Subcutaneous abdominal adipose tissue (tissue), 5 donors: ENCODE data around the gene TNIK.
"Not testable (repeated sequence)": the region's sequence is repeated elsewhere in the genome, so short reads cannot be mapped to it uniquely, and the experiment has no call there.

Source experiments
- H3K27ac ChIP-seq: one replicate; pipeline ENCODE4 v1.7.0; 2013; ENCODE audit warnings: low read depth, mild to moderate bottlenecking, inconsistent platforms, low read length, moderate library complexity
- H3K27me3 ChIP-seq, 5 donors: one replicate each; pipeline ENCODE4 v1.7.0; 2013; ENCODE audit warnings: low read length in 5 of 5, inconsistent platforms in 1 of 5; ENCODE audit not compliant: control insufficient read depth in 5 of 5, insufficient read depth in 4 of 5
- H3K36me3 ChIP-seq, 5 donors: one replicate each; pipeline ENCODE4 v1.7.0; 2013; ENCODE audit warnings: low read length in 5 of 5; ENCODE audit not compliant: control insufficient read depth in 5 of 5, insufficient read depth in 5 of 5
- H3K4me1 ChIP-seq, 5 donors: one replicate each; pipeline ENCODE4 v1.7.0; 2013; ENCODE audit warnings: low read length in 5 of 5, mild to moderate bottlenecking in 3 of 5, moderate library complexity in 1 of 5; ENCODE audit not compliant: control insufficient read depth in 5 of 5, insufficient read depth in 5 of 5
- H3K4me3 ChIP-seq, 5 donors: one replicate each; pipeline ENCODE4 v1.7.0; 2013; ENCODE audit warnings: low read length in 5 of 5, low read depth in 1 of 5
- H3K9ac ChIP-seq, 5 donors: one replicate each; pipeline ENCODE4 v1.7.0; 2013; ENCODE audit warnings: low read length in 5 of 5, mild to moderate bottlenecking in 4 of 5, moderate library complexity in 3 of 5
- H3K9me3 ChIP-seq, 5 donors: one replicate each; pipeline ENCODE4 v1.7.0; 2013; ENCODE audit warnings: low read length in 5 of 5; ENCODE audit not compliant: control insufficient read depth in 5 of 5
- donor health status: healthy.
- donor health status: healthy.
- donor health status: healthy.
- donor health status: healthy.
- donor health status: healthy.

The TNIK gene

DNA sequence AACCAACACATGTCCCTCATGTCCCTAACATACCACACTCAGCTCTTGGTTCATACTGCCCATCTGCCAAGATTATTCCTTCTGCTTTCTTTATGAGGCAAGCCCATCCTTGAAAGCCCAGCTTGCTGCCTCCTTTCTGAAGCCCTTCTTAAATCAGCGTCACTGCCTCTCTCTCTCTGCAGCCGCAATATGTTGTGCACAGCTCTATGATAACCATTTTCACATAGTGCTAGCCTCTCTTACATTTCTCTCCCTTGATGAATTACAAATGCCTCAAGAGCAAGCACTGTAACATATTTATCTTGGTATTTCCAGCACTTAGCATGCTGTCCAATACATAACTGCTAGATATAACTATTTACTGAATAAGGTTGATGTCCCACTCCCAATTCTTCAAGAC lies 86.5 kb downstream of the TNIK start:
- H3K9me3 ChIP-seq, result no peaks in the 10 kb centered on the region
- H3K36me3 ChIP-seq, result no peaks in the 10 kb centered on the region
- no peak overlapping the region for H3K27ac ChIP-seq
- H3K27me3 ChIP-seq, result no peaks in the 10 kb centered on the region
- H3K9ac ChIP-seq, result no peak overlapping the region
- H3K4me3 ChIP-seq, result no peak overlapping the region
- H3K4me1 ChIP-seq, result peaks cover 0 to 10% (median 0%) of the 10 kb centered on the region in 5 donors

- Histone ChIP-seq H3K4me1 (peaks cover 0 to 10% (median 0%) of the 10 kb centered on the region in 5 donors), H3K27ac (no peak overlapping the region), H3K9me3 (no peaks in the 10 kb centered on the region), H3K36me3 (no peaks in the 10 kb centered on the region), H3K4me3 (no peak overlapping the region), H3K9ac (no peak overlapping the region), H3K27me3 (no peaks in the 10 kb centered on the region)
Measured at GRCh38 chr3:171372694-171373093, 87.5 kb downstream of the TNIK start.

DNA sequence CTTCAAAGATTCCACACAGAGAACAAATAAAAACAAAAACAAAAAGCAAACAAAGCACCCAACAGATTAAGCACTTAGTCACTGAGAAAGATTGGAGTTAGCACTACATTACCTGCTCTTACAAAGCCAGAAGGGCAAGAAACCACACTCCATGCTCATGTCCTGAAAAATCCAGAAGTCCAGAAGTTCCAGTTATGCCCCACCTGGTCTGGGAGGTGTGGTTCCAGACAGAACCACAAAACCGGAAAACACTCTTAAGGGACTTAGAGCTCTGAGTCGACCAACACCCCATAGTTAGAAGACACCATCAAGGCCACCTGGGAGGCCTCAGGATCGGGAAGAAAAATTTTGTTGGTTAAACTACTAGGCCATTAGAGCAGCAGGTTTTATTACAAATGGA lies 88.9 kb downstream of the TNIK start:
- no peaks in the 10 kb centered on the region for H3K27me3 ChIP-seq
- H3K9ac ChIP-seq, result no peak overlapping the region
- no peaks in the 10 kb centered on the region for H3K36me3 ChIP-seq
- peaks cover 0 to 10% (median 0%) of the 10 kb centered on the region in 5 donors for H3K4me1 ChIP-seq
- H3K4me3 ChIP-seq, result no peak overlapping the region
- no peak overlapping the region for H3K27ac ChIP-seq
- no peaks in the 10 kb centered on the region for H3K9me3 ChIP-seq

DNA sequence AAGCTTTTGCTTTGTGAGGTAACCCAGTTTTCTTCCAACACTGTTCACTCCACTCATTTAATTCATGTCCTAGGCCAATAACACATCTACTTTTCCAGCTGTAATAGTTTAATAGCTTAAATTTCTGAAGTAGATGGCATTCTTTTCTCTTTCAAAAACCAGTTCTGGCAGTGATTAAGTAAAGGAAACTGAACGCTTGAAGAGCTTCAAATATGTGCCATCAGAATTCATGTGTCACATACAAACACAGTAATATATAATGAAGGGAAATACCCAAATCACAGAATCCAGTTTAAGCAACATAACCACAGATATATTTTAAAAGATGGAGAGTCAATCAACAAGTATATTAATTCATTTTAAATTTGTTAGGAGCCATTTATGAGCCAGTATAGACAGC lies 91.0 kb downstream of the TNIK start:
- H3K27me3 ChIP-seq, result no peaks in the 10 kb centered on the region
- no peak overlapping the region for H3K27ac ChIP-seq
- H3K4me1 ChIP-seq, result peaks cover 0 to 8% (median 0%) of the 10 kb centered on the region in 5 donors
- no peaks in the 10 kb centered on the region for H3K9me3 ChIP-seq
- no peak overlapping the region for H3K9ac ChIP-seq
- no peak overlapping the region for H3K4me3 ChIP-seq
- no peaks in the 10 kb centered on the region for H3K36me3 ChIP-seq

- not testable (repeated sequence) for H3K9me3 ChIP-seq, H3K9ac ChIP-seq, H3K27ac ChIP-seq, H3K4me3 ChIP-seq, H3K27me3 ChIP-seq, H3K36me3 ChIP-seq, H3K4me1 ChIP-seq
Measured at GRCh38 chr3:171366738-171367137, 93.5 kb downstream of the TNIK start.

- Histone ChIP-seq H3K36me3 (no peaks in the 10 kb centered on the region), H3K27ac (no peak overlapping the region), H3K27me3 (no peaks in the 10 kb centered on the region), H3K4me3 (no peak overlapping the region), H3K4me1 (no peaks in the 10 kb centered on the region), H3K9me3 (no peaks in the 10 kb centered on the region), H3K9ac (no peak overlapping the region)
Measured at GRCh38 chr3:171366043-171366442, 94.2 kb downstream of the TNIK start.

DNA sequence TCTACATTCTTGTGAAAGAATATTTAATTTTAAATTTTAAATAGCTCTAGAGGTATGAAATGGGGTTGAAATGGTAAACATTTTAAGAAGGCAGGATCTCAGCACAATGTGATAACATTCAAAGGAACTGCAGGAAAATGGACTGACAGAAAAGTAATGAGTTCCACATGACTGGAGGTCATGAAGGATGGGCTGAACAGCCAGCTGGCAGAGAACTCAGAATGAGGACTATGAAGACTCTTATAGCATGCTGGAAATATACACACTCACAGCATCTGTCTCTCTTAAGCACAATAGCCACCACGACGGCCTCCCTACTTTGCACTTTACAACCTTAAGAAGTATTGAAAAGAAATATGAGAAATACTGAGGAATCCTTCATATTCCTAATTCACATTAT lies 94.7 kb downstream of the TNIK start:
- no peak overlapping the region for H3K27ac ChIP-seq
- H3K27me3 ChIP-seq, result no peaks in the 10 kb centered on the region
- H3K36me3 ChIP-seq, result no peaks in the 10 kb centered on the region
- no peak overlapping the region for H3K9ac ChIP-seq
- no peaks in the 10 kb centered on the region for H3K9me3 ChIP-seq
- no peak overlapping the region for H3K4me3 ChIP-seq
- no peaks in the 10 kb centered on the region for H3K4me1 ChIP-seq

DNA sequence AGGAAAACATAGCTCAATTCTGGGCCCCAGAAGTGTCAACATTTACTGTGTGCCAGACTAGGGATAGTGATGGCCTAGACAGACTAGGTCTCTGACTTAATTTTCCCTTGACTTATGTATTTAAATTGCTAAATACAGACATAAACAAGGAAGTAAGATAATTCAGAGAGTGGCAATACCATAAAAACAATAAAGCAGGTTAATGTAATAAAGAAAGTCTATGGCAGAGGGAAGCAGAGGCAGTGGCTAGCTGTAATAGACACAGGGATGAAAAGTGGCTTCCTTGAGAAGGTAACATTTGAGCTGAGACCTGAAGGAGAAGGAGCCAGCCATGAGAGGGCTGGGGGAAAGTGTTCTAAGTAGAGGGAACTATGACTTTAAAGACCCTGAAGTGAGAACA lies 95.7 kb downstream of the TNIK start:
- no peak overlapping the region for H3K27ac ChIP-seq
- no peaks in the 10 kb centered on the region for H3K36me3 ChIP-seq
- H3K9ac ChIP-seq, result no peak overlapping the region
- H3K27me3 ChIP-seq, result no peaks in the 10 kb centered on the region
- H3K4me3 ChIP-seq, result no peak overlapping the region
- H3K9me3 ChIP-seq, result no peaks in the 10 kb centered on the region
- no peaks in the 10 kb centered on the region for H3K4me1 ChIP-seq

DNA sequence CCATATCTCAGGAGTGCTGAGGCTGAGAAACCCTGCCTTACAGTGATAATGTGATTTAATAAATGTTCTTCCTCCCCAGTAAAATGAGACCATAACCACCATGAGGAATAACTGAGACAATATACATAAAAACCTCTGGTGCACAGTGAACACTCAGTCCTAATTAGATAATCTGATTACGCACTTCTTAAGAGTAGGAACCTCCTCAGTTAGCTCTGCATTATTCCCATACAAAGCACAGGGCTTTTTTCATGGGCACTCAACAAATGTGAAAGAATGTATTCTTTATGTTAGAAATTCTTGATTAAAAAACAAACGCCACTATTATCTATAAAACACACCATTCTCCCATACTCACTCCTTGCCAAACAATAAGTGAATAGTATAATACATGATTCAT lies 97.0 kb downstream of the TNIK start:
- no peak overlapping the region for H3K27ac ChIP-seq
- H3K9ac ChIP-seq, result no peak overlapping the region
- H3K36me3 ChIP-seq, result no peaks in the 10 kb centered on the region

GRCh38 chr3:171362575-171362974 lies 97.6 kb downstream of the TNIK start:
- H3K36me3 ChIP-seq, result no peaks in the 10 kb centered on the region
- no peak overlapping the region for H3K9ac ChIP-seq
- no peak overlapping the region for H3K27ac ChIP-seq
- no peak overlapping the region for H3K4me3 ChIP-seq
- no peaks in the 10 kb centered on the region for H3K27me3 ChIP-seq
- H3K9me3 ChIP-seq, result no peaks in the 10 kb centered on the region
- H3K4me1 ChIP-seq, result no peaks in the 10 kb centered on the region

More for the DNA sequence above, 97.0 kb downstream of the TNIK start:
- H3K4me1 ChIP-seq, result no peaks in the 10 kb centered on the region
- no peak overlapping the region for H3K4me3 ChIP-seq
- H3K9me3 ChIP-seq, result no peaks in the 10 kb centered on the region
- H3K27me3 ChIP-seq, result no peaks in the 10 kb centered on the region

GRCh38 chr3:171358881-171359198 lies 101.4 kb downstream of the TNIK start:
- Histone ChIP-seq H3K9ac (no peak overlapping the region), H3K27ac (no peak overlapping the region), H3K4me1 (no peaks in the 10 kb centered on the region), H3K27me3 (no peaks in the 10 kb centered on the region), H3K4me3 (no peak overlapping the region), H3K9me3 (no peaks in the 10 kb centered on the region), H3K36me3 (no peaks in the 10 kb centered on the region)
